Duodenal mucosa (tissue), 2 donors: ENCODE results near the gene ADRA2C.

Experiments
- H3K27ac ChIP-seq: one replicate; pipeline ENCODE4 v1.7.0; 2013; ENCODE audit warnings: low read depth, low read length
- H3K27me3 ChIP-seq, 2 donors: one replicate each; pipeline ENCODE4 v1.7.0; 2013; ENCODE audit warnings: low read length in 2 of 2, control low read depth in 1 of 2; ENCODE audit not compliant: insufficient read depth in 2 of 2, control insufficient read depth in 1 of 2
- H3K36me3 ChIP-seq, 2 donors: one replicate each; pipeline ENCODE4 v1.7.0; 2013; ENCODE audit warnings: low read length in 2 of 2, control low read depth in 1 of 2; ENCODE audit not compliant: insufficient read depth in 2 of 2, control insufficient read depth in 1 of 2
- H3K4me1 ChIP-seq, 2 donors: one replicate each; pipeline ENCODE4 v1.7.0; 2013; ENCODE audit warnings: low read length in 2 of 2, control low read depth in 1 of 2; ENCODE audit not compliant: insufficient read depth in 2 of 2, control insufficient read depth in 1 of 2
- H3K4me3 ChIP-seq, 2 donors: one replicate each; pipeline ENCODE4 v1.7.0; 2013; ENCODE audit warnings: low read length in 2 of 2, low read depth in 1 of 2
- H3K9ac ChIP-seq, 2 donors: one replicate each; pipeline ENCODE4 v1.7.0; 2013; ENCODE audit warnings: low read length in 2 of 2, low read depth in 1 of 2
- H3K9me3 ChIP-seq, 2 donors: one replicate each; pipeline ENCODE4 v1.7.0; 2013; ENCODE audit warnings: low read length in 2 of 2, control low read depth in 1 of 2; ENCODE audit not compliant: control insufficient read depth in 1 of 2

Gene ADRA2C

DNA sequence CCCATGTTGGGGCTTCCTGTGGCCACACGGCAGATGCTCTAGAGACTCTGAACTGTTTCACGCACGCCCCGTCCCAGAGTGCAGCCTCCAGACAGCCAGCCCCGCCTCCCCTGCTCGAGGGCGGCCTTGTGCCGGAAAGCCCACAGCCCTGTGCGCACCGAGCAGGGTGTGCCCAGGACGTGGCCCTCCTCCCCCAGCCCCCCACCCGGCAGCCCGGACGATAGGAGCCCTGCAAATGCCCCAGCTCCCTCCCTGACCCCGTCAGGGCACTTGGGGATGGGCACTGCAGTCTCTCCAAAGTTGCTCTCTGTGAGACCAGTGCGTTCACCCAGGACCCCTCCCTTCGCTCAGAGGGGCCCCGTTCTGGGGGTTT is 37.3 kb downstream of the ADRA2C start:
- Histone ChIP-seq H3K4me3 (no peak overlapping the region), H3K27ac (no peak overlapping the region), H3K27me3 (no peaks in the 10 kb centered on the region), H3K36me3 (no peaks in the 10 kb centered on the region), H3K4me1 (no peaks in the 10 kb centered on the region), H3K9ac (no peak overlapping the region), H3K9me3 (no peaks in the 10 kb centered on the region)

DNA sequence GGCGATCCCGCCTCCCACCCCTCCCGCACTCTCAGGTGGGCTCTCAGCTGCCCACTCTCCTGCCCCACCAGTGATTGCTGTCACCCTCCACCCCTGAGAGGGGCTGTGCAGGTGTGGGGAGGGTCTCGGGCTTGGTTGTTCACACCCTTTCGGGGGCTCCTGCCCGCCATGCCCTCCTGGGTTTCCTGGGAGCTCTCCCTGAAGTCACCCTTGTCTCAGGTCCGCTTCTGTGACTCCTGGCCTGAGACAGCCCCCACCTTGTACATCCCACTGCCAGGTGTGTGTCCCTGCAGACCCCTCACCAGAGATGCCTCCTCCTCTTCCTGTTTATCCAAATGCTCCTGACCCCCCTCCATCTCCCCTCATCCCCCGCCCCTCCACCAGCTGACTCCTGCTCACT is 37.8 kb downstream of the ADRA2C start:
- Histone ChIP-seq H3K4me3 (no peak overlapping the region), H3K27ac (no peak overlapping the region), H3K4me1 (no peaks in the 10 kb centered on the region), H3K27me3 (no peaks in the 10 kb centered on the region), H3K9ac (no peak overlapping the region), H3K36me3 (no peaks in the 10 kb centered on the region), H3K9me3 (no peaks in the 10 kb centered on the region)

DNA sequence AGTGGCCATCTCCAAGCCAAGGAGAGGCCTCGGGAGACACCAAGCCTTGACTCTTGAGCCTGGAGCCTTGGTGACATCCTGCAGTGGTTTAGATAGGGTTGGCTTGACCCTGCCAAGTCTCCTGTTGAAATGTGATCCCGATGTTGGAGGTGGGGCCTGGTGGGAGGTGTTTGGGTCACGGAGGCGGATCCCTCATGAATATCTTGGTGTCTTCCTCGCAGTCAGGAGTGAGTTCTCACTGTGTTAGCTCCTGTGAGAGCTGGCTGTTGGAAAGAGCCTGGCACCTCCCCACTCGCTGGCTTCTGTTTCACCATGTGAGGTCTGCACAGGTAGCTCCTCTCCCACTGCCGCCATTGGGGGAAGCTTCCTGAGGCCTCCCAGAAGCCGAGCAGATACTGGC is 38.8 kb downstream of the ADRA2C start:
- Histone ChIP-seq H3K27ac (no peak overlapping the region), H3K27me3 (no peaks in the 10 kb centered on the region), H3K36me3 (no peaks in the 10 kb centered on the region), H3K9ac (no peak overlapping the region), H3K9me3 (no peaks in the 10 kb centered on the region), H3K4me1 (no peaks in the 10 kb centered on the region), H3K4me3 (no peak overlapping the region)

DNA sequence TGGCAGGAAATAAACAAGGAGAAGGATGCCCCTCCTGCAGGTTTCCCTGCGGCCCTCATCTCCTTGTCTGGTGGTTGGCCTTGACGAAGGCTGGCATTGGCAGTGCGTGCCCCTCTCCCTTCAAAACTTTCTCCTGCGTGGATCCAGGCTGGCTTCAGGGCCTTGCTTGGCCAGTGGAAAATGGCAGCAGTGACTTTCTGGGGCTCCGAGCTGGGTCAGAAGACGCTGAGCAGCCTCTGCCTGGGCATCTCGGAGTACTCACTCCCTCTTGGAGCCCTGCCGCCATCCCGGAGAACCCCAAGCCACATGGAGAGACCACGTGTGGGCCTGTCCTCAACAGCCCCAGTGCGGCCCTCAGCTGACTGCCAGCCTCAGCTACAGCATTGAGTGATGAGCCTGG is 39.5 kb downstream of the ADRA2C start:
- Histone ChIP-seq H3K36me3 (no peaks in the 10 kb centered on the region), H3K27ac (no peak overlapping the region), H3K4me1 (no peaks in the 10 kb centered on the region), H3K4me3 (no peak overlapping the region), H3K27me3 (no peaks in the 10 kb centered on the region), H3K9me3 (no peaks in the 10 kb centered on the region), H3K9ac (no peak overlapping the region)

DNA sequence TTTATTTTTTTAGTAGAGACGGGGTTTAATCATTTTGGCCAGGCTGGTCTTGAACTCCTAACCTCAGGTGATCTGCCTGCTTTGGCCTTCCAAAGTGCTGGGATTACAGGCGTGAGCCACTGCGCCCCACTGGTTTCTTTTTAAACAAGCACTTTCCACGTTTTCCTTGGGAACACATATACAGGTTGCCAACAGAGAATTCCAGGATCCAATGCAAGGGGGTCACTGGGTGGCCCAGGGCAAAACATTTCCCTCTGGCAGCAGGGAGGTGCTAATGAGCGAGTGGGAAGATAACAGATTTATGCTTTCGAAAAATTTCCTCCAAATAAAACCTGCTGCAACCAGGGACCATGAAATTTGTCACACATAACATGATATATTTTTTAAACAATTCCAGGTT is 41.1 kb downstream of the ADRA2C start:
- Histone ChIP-seq H3K9me3 (no peaks in the 10 kb centered on the region), H3K27ac (no peak overlapping the region), H3K4me1 (no peaks in the 10 kb centered on the region), H3K27me3 (no peaks in the 10 kb centered on the region), H3K4me3 (no peak overlapping the region), H3K9ac (no peak overlapping the region), H3K36me3 (no peaks in the 10 kb centered on the region)

DNA sequence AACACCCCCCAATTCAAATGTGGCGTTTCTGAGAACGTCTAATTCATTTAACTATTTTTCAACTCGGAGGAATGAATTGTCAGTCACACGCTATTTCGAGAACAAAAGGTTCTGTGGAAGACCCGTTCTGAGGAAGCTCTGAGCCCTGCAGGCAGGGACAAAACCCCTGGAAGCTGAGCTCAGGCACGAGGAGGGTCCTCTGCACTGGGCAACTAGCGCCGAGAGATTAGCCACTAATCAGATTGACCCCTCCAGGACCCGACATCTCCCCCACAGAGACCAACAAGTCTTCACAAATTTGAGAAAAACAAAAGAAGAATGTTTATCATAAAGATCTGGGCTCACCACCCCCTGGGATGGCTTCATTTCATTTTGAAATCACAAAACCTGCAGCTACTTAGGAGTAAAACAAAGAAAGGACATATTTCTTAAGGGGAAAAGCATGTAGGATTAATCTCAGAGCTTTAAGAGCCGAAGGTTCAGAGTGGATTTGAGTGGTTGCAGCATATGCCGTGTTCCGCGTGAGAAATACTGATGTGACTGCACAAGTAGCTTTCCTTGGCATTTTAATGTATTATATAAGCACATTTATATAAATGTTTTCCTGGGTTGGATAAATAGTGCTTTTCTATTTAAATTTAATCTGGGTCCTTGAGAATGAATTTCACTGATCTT is 41.8 kb downstream of the ADRA2C start:
- no peaks in the 10 kb centered on the region for H3K36me3 ChIP-seq
- H3K4me3 ChIP-seq = no peak overlapping the region
- no peaks in the 10 kb centered on the region for H3K27me3 ChIP-seq

DNA sequence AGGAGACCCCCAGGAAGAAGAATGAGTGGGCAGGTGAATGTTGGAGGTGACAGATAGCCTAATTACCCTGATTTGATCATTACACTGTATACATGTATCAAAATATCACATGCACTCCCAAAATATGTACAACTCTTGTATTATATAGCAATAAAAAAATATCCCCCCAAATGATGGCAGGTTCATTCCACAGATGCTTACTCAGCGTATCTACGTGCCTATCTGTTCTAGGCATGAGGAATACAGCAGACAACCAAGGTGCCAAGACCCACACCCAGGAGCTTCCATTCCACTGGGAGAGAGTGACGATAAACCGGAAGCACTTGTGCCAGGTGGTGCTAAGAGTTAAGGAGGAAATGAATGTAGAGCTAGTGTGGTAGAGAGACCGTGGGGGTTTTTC is 42.4 kb downstream of the ADRA2C start:
- Histone ChIP-seq H3K9ac (no peak overlapping the region), H3K4me3 (no peak overlapping the region), H3K4me1 (no peaks in the 10 kb centered on the region), H3K36me3 (no peaks in the 10 kb centered on the region), H3K9me3 (no peaks in the 10 kb centered on the region), H3K27me3 (no peaks in the 10 kb centered on the region), H3K27ac (no peak overlapping the region)

More for the DNA sequence above, 41.8 kb downstream of the ADRA2C start:
- Histone ChIP-seq H3K4me1 (no peaks in the 10 kb centered on the region), H3K9ac (no peak overlapping the region), H3K27ac (no peak overlapping the region), H3K9me3 (no peaks in the 10 kb centered on the region)

DNA sequence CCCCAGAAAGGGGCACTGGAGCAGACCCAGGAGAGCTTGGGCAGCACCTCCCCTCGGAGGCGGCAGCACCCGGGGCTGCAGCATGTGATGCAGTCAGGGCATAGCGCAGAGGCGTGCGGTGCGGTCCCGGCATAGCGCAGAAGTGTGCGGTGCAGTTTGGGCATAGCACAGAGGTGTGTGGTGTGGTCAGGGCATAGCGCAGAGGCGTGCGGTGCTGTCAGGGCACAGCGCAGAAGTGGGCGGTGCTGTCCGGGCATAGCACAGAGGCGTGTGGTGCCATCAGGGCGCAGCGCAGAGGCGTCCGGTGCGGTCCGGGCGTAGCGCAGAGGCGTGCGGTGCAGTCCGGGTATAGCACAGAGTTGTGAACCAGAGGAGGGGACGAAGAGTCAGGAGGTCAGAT is 42.8 kb downstream of the ADRA2C start:
- no peak overlapping the region for H3K27ac ChIP-seq
- no peak overlapping the region for H3K4me3 ChIP-seq

DNA sequence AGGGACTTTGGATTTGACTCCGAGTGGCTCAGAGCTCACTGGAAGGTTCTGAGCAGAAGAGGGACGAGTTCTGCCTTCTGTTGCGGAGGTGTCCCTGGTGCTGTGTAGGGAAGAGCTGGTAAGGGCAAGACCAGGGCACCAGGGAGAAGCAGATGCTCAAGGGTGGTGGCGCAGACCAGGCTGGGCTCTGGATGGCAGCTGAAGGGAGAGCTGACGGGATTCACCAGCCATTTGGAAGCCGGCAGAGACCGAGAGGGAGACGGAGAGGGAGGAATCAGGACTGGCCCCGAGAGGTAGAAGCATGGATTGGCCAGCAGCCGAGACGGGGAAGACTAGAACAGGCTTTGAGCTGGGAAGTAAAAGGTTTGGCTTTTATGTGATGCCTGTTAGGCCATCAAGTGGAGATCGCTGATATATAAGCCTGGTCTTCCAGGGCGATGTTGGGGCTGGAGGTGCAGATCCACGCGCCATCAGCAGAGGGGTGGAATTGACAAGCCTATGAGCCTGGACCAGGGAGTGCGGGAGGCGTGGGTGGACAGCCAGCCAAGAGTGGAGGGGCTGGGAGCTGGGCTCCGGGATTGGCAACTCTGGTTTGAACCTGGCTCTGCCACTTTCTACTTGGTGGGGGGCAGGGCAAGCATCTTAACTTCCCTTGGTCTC is 43.4 kb downstream of the ADRA2C start:
- no peak overlapping the region for H3K9ac ChIP-seq
- H3K4me3 ChIP-seq = no peak overlapping the region
- H3K27ac ChIP-seq = no peak overlapping the region
- H3K27me3 ChIP-seq = no peaks in the 10 kb centered on the region
- H3K9me3 ChIP-seq = no peaks in the 10 kb centered on the region
- H3K4me1 ChIP-seq = no peaks in the 10 kb centered on the region
- H3K36me3 ChIP-seq = no peaks in the 10 kb centered on the region

More for the DNA sequence above, 42.8 kb downstream of the ADRA2C start:
- Histone ChIP-seq H3K9me3 (no peaks in the 10 kb centered on the region), H3K27me3 (no peaks in the 10 kb centered on the region), H3K4me1 (no peaks in the 10 kb centered on the region), H3K9ac (no peak overlapping the region), H3K36me3 (no peaks in the 10 kb centered on the region)

DNA sequence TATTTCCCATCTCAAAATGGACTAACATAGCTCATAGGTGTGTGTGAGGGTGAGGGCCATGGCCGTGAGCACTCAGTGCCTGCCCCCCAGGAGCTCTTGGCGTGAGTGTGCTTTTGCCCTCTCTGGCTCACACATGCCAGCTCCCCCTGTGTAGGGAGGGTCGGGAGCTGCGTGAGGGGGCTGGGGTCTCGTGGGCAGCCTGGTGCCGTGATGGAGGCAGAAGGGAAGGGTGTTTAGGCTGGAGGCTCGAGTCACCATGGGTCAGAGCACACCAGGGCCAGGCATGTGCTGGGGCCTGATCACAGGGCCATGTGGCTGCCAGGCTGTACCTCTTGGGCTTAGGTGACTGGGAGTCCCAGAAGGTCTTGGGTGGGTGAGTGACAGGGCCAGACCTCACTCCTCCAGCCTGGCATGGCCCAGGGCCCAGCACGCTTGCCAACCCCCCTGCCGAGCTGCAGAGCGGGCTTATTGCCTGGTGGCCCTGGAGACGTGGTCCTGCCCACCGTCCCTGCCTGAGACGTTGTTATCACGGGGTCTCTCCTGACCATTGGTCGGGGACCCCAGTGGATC is 44.0 kb downstream of the ADRA2C start:
- H3K27me3 ChIP-seq = no peaks in the 10 kb centered on the region
- H3K9me3 ChIP-seq = no peaks in the 10 kb centered on the region
- no peak overlapping the region for H3K9ac ChIP-seq
- H3K4me1 ChIP-seq = no peaks in the 10 kb centered on the region
- no peak overlapping the region for H3K4me3 ChIP-seq
- H3K36me3 ChIP-seq = no peaks in the 10 kb centered on the region
- no peak overlapping the region for H3K27ac ChIP-seq
